Hepatocyte (in vitro differentiated cells): ENCODE results near the gene GPR75.

ENCODE experiments used
- CTCF ChIP-seq: fragments of 200-600 bp; sonication (generic); IDR thresholded peaks from 2 replicates; pipeline ENCODE4 v1.5.1; 2016; ENCODE audit warnings: antibody characterized with exemption, mild to moderate bottlenecking; ENCODE audit not compliant: poor library complexity
- EZH2 ChIP-seq: fragments of 200-600 bp; sonication (generic); IDR thresholded peaks from 2 replicates; pipeline ENCODE4 v1.6.1; 2016; ENCODE audit warnings: antibody characterized with exemption, mild to moderate bottlenecking, borderline replicate concordance
- EZH2phosphoT487 ChIP-seq: fragments of 200-600 bp; sonication (generic); IDR thresholded peaks from one replicate; pipeline ENCODE4 v1.6.1; 2018; ENCODE audit warnings: antibody characterized with exemption, mild to moderate bottlenecking, low read depth, moderate library complexity; ENCODE audit not compliant: unreplicated experiment, severe bottlenecking

- TF ChIP-seq CTCF (no peak), EZH2 (no peak), EZH2phosphoT487 (no peak)
These were observed 3.5 kb downstream of the GPR75 start for GRCh38 chr2:53856272-53856671.
